ENCODE results near the gene RAB25. TPM values are rescaled to one million over a fixed set of nuclear protein-coding genes. Genes with fewer than 3 reads are reported as not detected.
A peak's percentile ranks its signal among the peaks of the same experiment; 100 is the strongest.

Gene RAB25
- total and polyA plus RNA-seq, 11 donors, result 0.38 TPM; not detected in 10

- H3K27ac ChIP-seq, result no peak overlapping the region
- peaks cover 0 to 27% (median 8%) of the 10 kb centered on the region in 12 donors for H3K4me1 ChIP-seq
- H3K36me3 ChIP-seq, result no peaks in the 10 kb centered on the region
- TF ChIP-seq CTCF (IDR thresholded peaks at IDR 0.05) (no peak), POLR2A (IDR thresholded peaks at IDR 0.05) (no peak)
- DNase-seq (peak in 1 of 5 donors; percentile 6), ATAC-seq (no peak)
- WGBS, 4 donors, result 63 to 72% (median 69%) methylated on average over 6 of the region's 6 CpGs
- intact Hi-C loops (cut with DNase I), result no loop called here
- H3K9me3 ChIP-seq, result no peaks in the 10 kb centered on the region
- H3K4me3 ChIP-seq, result no peak overlapping the region
- H3K27me3 ChIP-seq, result no peaks in the 10 kb centered on the region
Observed at GRCh38 chr1:156072251-156072650, 11.3 kb downstream of the RAB25 start.

GRCh38 chr1:156073110-156073687 lies 12.2 kb downstream of the RAB25 start:
- no peak overlapping the region for H3K4me3 ChIP-seq
- TF ChIP-seq POLR2A (IDR thresholded peaks at IDR 0.05) (no peak), CTCF (IDR thresholded peaks at IDR 0.05) (no peak)
- H3K27ac ChIP-seq, result no peak overlapping the region
- 38 to 69% (median 52%) methylated on average over 1 of the region's 1 CpG for WGBS, 4 donors
- ATAC-seq (no peak), DNase-seq (peak in 1 of 5 donors; percentile 26)
- intact Hi-C loops (cut with DNase I), result no loop called here
- H3K4me1 ChIP-seq, result peaks cover 0 to 27% (median 8%) of the 10 kb centered on the region in 12 donors
- H3K36me3 ChIP-seq, result no peaks in the 10 kb centered on the region
- no peaks in the 10 kb centered on the region for H3K9me3 ChIP-seq
- H3K27me3 ChIP-seq, result no peaks in the 10 kb centered on the region

GRCh38 chr1:156073740-156074139 lies 12.8 kb downstream of the RAB25 start:
- Histone ChIP-seq H3K27ac (no peak overlapping the region), H3K4me3 (no peak overlapping the region), H3K36me3 (no peaks in the 10 kb centered on the region), H3K27me3 (no peaks in the 10 kb centered on the region), H3K9me3 (no peaks in the 10 kb centered on the region), H3K4me1 (peaks cover 0 to 27% (median 8%) of the 10 kb centered on the region in 12 donors)
- DNase-seq (peak in 1 of 5 donors; percentile 0), ATAC-seq (no peak)
- intact Hi-C loops (cut with DNase I), result no loop called here
- WGBS, 4 donors, result 62 to 67% (median 65%) methylated on average over 5 of the region's 5 CpGs
- TF ChIP-seq CTCF (IDR thresholded peaks at IDR 0.05), result no peak
- TF ChIP-seq POLR2A (IDR thresholded peaks at IDR 0.05), result no peak

- Histone ChIP-seq H3K27me3 (no peaks in the 10 kb centered on the region), H3K9me3 (no peaks in the 10 kb centered on the region), H3K4me3 (no peak overlapping the region), H3K4me1 (peaks cover 0 to 27% (median 8%) of the 10 kb centered on the region in 12 donors), H3K36me3 (no peaks in the 10 kb centered on the region), H3K27ac (no peak overlapping the region)
- no peak for TF ChIP-seq POLR2A (IDR thresholded peaks at IDR 0.05)
- TF ChIP-seq CTCF (IDR thresholded peaks at IDR 0.05), result no peak
- intact Hi-C loops (cut with DNase I), result no loop called here
- ATAC-seq, result no peak
- WGBS, 4 donors, result 54 to 62% (median 59%) methylated on average over 7 to 8 of the region's 8 CpGs
- peak in 1 of 5 donors; percentile 10 for DNase-seq
Observed at GRCh38 chr1:156074661-156075060, 13.7 kb downstream of the RAB25 start.

Data from heart left ventricle (tissue), 16 donors.